HCT116 (cell line): ENCODE data around the gene TNRC6A.

ENCODE experiments used
- EZH2 ChIP-seq: fragments of 200-600 bp; sonication (generic); IDR thresholded peaks from 2 replicates; pipeline ENCODE4 v1.6.1; 2017; ENCODE audit warnings: antibody characterized with exemption, mixed run types
- EZH2phosphoT487 ChIP-seq: fragments of 200-600 bp; IDR thresholded peaks from 2 replicates; pipeline ENCODE4 v1.6.1; 2018; ENCODE audit warnings: antibody characterized with exemption, borderline replicate concordance
- MAX ChIP-seq: IDR thresholded peaks from 2 replicates; pipeline ENCODE4 v1.6.1; 2012
- SIN3A ChIP-seq: IDR thresholded peaks from 2 replicates; pipeline ENCODE4 v1.6.1; 2012; ENCODE audit warnings: low read depth
- YY1 ChIP-seq: IDR thresholded peaks from 2 replicates; pipeline ENCODE4 v1.6.1; 2011; ENCODE audit warnings: low read length, low read depth, moderate library complexity, mild to moderate bottlenecking; ENCODE audit not compliant: insufficient replicate concordance; ENCODE audit errors: extremely low read depth
- TF ChIP-seq, protein P1 (sequence below), 3 experiments: fragments of 200-600 bp in 1 of 3; sonication (generic) in 1 of 3; IDR thresholded peaks in 2 of 3; conservative IDR thresholded peaks in 1 of 3; 2 replicates each; pipeline ENCODE4 v1.5.1; 2012 to 2017; ENCODE audit warnings: low read depth in 2 of 3, low read length in 2 of 3, antibody characterized with exemption in 1 of 3, borderline replicate concordance in 1 of 3, control low read depth in 1 of 3, mild to moderate bottlenecking in 1 of 3, mixed read lengths in 1 of 3, mixed run types in 1 of 3, moderate library complexity in 1 of 3; ENCODE audit not compliant: insufficient read depth in 1 of 3
- TF ChIP-seq, protein P2 (sequence below): IDR thresholded peaks from 2 replicates; pipeline ENCODE4 v1.6.1; 2012; ENCODE audit warnings: low read depth

GRCh38 chr16:24863582-24864437 is 134.4 kb downstream of the TNRC6A start:
- no peak for TF ChIP-seq EZH2phosphoT487
- TF ChIP-seq EZH2 = no peak
- TF ChIP-seq MAX = no peak
- TF ChIP-seq SIN3A = no peak
- TF ChIP-seq, protein P1, sequence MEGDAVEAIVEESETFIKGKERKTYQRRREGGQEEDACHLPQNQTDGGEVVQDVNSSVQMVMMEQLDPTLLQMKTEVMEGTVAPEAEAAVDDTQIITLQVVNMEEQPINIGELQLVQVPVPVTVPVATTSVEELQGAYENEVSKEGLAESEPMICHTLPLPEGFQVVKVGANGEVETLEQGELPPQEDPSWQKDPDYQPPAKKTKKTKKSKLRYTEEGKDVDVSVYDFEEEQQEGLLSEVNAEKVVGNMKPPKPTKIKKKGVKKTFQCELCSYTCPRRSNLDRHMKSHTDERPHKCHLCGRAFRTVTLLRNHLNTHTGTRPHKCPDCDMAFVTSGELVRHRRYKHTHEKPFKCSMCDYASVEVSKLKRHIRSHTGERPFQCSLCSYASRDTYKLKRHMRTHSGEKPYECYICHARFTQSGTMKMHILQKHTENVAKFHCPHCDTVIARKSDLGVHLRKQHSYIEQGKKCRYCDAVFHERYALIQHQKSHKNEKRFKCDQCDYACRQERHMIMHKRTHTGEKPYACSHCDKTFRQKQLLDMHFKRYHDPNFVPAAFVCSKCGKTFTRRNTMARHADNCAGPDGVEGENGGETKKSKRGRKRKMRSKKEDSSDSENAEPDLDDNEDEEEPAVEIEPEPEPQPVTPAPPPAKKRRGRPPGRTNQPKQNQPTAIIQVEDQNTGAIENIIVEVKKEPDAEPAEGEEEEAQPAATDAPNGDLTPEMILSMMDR (IDR thresholded peaks at IDR 0.05 in 2 of 3, conservative IDR thresholded peaks at IDR 0.05 in 1 of 3; ENCODE audit: borderline replicate concordance in 1 of 3, insufficient read depth in 1 of 3, low read depth in 2 of 3, low read length in 2 of 3) = no peak
- TF ChIP-seq, protein P2, sequence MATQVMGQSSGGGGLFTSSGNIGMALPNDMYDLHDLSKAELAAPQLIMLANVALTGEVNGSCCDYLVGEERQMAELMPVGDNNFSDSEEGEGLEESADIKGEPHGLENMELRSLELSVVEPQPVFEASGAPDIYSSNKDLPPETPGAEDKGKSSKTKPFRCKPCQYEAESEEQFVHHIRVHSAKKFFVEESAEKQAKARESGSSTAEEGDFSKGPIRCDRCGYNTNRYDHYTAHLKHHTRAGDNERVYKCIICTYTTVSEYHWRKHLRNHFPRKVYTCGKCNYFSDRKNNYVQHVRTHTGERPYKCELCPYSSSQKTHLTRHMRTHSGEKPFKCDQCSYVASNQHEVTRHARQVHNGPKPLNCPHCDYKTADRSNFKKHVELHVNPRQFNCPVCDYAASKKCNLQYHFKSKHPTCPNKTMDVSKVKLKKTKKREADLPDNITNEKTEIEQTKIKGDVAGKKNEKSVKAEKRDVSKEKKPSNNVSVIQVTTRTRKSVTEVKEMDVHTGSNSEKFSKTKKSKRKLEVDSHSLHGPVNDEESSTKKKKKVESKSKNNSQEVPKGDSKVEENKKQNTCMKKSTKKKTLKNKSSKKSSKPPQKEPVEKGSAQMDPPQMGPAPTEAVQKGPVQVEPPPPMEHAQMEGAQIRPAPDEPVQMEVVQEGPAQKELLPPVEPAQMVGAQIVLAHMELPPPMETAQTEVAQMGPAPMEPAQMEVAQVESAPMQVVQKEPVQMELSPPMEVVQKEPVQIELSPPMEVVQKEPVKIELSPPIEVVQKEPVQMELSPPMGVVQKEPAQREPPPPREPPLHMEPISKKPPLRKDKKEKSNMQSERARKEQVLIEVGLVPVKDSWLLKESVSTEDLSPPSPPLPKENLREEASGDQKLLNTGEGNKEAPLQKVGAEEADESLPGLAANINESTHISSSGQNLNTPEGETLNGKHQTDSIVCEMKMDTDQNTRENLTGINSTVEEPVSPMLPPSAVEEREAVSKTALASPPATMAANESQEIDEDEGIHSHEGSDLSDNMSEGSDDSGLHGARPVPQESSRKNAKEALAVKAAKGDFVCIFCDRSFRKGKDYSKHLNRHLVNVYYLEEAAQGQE = no peak
- TF ChIP-seq YY1 = no peak
